ENCODE data around the gene NKTR. TPM values are rescaled to one million over a fixed set of nuclear protein-coding genes. Genes with fewer than 3 reads are reported as not detected.

The NKTR gene
- polyA plus RNA-seq, 1 donor from 2014 or later = 242 TPM

GRCh38 chr3:42605546-42606173 is 5.2 kb downstream of the NKTR start:
- H3K27ac ChIP-seq (ENCODE audit: low read length) = no peak overlapping the region
- H4K20me1 ChIP-seq (ENCODE audit: insufficient read depth) = no peaks in the 10 kb centered on the region
- no peak overlapping the region for H3K4me2 ChIP-seq (ENCODE audit: low read length)
- H3K27me3 ChIP-seq (ENCODE audit: insufficient read depth, low read depth, low read length) = no peaks in the 10 kb centered on the region
- H3K9me3 ChIP-seq (ENCODE audit: low read length) = no peaks in the 10 kb centered on the region
- H3F3A ChIP-seq (ENCODE audit: insufficient read depth, low read length, poor library complexity, severe bottlenecking) = peaks cover 3% of the 10 kb centered on the region
- no peak overlapping the region for H3K9ac ChIP-seq (ENCODE audit: low read length)
- no peaks in the 10 kb centered on the region for H3K9me2 ChIP-seq (ENCODE audit: insufficient read depth, low read length)
- H3K36me3 ChIP-seq (ENCODE audit: insufficient read depth, low read length) = no peaks in the 10 kb centered on the region
- H3K4me3 ChIP-seq (ENCODE audit: low read length) = no peak overlapping the region
- TF ChIP-seq SMC3 (conservative IDR thresholded peaks at IDR 0.05; ENCODE audit: poor library complexity) = no peak
- no peak for TF ChIP-seq EZH2 (IDR thresholded peaks at IDR 0.05; ENCODE audit: borderline replicate concordance, insufficient read depth, low read length, poor library complexity, severe bottlenecking)
- TF ChIP-seq EP300 (conservative IDR thresholded peaks at IDR 0.05; ENCODE audit: poor library complexity, severe bottlenecking) = no peak
- no peak for TF ChIP-seq REST (IDR thresholded peaks at IDR 0.05; ENCODE audit: borderline replicate concordance)
- peaks cover 91% of the 10 kb centered on the region for H3K79me2 ChIP-seq (replicated peaks; ENCODE audit: insufficient read depth, low read length)
- H2AFZ ChIP-seq (ENCODE audit: low read depth, low read length) = no peak overlapping the region

DNA sequence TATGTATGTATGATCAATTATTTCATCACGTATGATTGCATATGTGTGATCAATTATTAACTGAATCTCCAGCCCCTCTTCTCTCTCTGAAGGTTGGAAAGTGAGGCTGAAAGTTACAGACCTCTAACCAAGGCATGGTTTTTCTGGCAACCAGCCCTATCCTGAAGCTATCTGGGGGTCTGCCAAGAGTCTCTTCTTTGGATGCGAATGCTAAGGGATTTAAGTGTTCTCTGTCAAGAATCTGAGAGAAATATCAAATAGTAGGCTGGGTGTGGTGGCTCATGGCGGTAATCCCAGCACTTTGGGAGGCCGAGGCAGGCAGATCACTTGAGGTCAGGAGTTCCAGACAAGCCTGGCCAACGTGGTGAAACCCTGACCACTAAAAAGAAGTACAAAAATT is 8.1 kb downstream of the NKTR start:
- Histone ChIP-seq H3K9me3 (ENCODE audit: low read length) (no peaks in the 10 kb centered on the region), H4K20me1 (ENCODE audit: insufficient read depth) (no peaks in the 10 kb centered on the region), H3F3A (ENCODE audit: insufficient read depth, low read length, poor library complexity, severe bottlenecking) (no peaks in the 10 kb centered on the region), H3K79me2 (replicated peaks; ENCODE audit: insufficient read depth, low read length) (peaks cover 92% of the 10 kb centered on the region), H3K9ac (ENCODE audit: low read length) (no peak overlapping the region), H3K36me3 (ENCODE audit: insufficient read depth, low read length) (no peaks in the 10 kb centered on the region), H3K9me2 (ENCODE audit: insufficient read depth, low read length) (no peaks in the 10 kb centered on the region), H3K4me2 (ENCODE audit: low read length) (no peak overlapping the region), H3K27ac (ENCODE audit: low read length) (no peak overlapping the region), H3K4me3 (ENCODE audit: low read length) (no peak overlapping the region), H2AFZ (ENCODE audit: low read depth, low read length) (no peak overlapping the region), H3K27me3 (ENCODE audit: insufficient read depth, low read depth, low read length) (no peaks in the 10 kb centered on the region)
- TF ChIP-seq EZH2 (IDR thresholded peaks at IDR 0.05; ENCODE audit: borderline replicate concordance, insufficient read depth, low read length, poor library complexity, severe bottlenecking) (no peak), RAD21 (conservative IDR thresholded peaks at IDR 0.05) (no peak), MXI1 (conservative IDR thresholded peaks at IDR 0.05; ENCODE audit: poor library complexity, severe bottlenecking) (no peak), REST (IDR thresholded peaks at IDR 0.05; ENCODE audit: borderline replicate concordance) (no peak), POLR2AphosphoS5 (IDR thresholded peaks at IDR 0.05) (no peak), SMC3 (conservative IDR thresholded peaks at IDR 0.05; ENCODE audit: poor library complexity) (no peak), EP300 (conservative IDR thresholded peaks at IDR 0.05; ENCODE audit: poor library complexity, severe bottlenecking) (no peak), TAF1 (IDR thresholded peaks at IDR 0.05; ENCODE audit: low read depth) (no peak)
- TF ChIP-seq, protein P1, sequence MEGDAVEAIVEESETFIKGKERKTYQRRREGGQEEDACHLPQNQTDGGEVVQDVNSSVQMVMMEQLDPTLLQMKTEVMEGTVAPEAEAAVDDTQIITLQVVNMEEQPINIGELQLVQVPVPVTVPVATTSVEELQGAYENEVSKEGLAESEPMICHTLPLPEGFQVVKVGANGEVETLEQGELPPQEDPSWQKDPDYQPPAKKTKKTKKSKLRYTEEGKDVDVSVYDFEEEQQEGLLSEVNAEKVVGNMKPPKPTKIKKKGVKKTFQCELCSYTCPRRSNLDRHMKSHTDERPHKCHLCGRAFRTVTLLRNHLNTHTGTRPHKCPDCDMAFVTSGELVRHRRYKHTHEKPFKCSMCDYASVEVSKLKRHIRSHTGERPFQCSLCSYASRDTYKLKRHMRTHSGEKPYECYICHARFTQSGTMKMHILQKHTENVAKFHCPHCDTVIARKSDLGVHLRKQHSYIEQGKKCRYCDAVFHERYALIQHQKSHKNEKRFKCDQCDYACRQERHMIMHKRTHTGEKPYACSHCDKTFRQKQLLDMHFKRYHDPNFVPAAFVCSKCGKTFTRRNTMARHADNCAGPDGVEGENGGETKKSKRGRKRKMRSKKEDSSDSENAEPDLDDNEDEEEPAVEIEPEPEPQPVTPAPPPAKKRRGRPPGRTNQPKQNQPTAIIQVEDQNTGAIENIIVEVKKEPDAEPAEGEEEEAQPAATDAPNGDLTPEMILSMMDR (IDR thresholded peaks at IDR 0.05; ENCODE audit: poor library complexity, severe bottlenecking) = no peak

Data from neural cell (in vitro differentiated cells).